ENCODE results near the gene MET.
"Not testable (repeated sequence)": the region's sequence is repeated elsewhere in the genome, so short reads cannot be mapped to it uniquely, and the experiment has no call there.

The MET gene

GRCh38 chr7:116698930-116699721 is 27.1 kb downstream of the MET start:
- DNase-seq, result no peak

- no peak for DNase-seq
These were observed 27.7 kb downstream of the MET start for GRCh38 chr7:116699722-116700120.

- DNase-seq, result no peak
These were observed 30.2 kb downstream of the MET start for GRCh38 chr7:116702046-116702785.

DNA sequence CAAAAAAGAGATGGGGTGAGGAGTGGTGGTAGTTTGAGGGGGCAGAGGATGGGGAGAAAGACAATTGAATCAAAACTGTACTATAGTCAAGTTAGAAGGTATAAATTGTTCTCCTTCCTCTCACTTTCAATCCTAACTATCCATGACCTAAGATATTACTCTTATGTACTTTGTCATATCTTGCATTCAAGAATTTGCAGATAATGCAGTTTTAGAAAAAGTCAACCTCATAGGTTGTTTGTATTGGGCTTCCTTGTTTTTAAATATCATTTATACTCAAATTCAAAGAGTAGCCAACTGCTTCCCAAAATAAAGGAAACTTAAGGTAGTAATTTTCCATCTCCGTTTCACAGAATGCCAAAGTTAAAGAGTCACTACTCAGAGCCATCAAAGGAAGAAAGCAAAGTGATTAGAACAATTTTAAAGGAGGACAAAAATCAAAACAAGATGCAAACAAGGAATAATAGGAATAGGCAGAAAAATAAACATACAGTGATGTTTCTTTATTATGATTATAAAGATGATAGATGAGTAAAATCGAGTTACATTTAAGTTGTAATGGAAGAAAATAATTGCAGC is 32.7 kb downstream of the MET start:
- no peak for DNase-seq

- DNase-seq, result no peak
These were observed 33.4 kb downstream of the MET start for GRCh38 chr7:116705419-116705818.

DNA sequence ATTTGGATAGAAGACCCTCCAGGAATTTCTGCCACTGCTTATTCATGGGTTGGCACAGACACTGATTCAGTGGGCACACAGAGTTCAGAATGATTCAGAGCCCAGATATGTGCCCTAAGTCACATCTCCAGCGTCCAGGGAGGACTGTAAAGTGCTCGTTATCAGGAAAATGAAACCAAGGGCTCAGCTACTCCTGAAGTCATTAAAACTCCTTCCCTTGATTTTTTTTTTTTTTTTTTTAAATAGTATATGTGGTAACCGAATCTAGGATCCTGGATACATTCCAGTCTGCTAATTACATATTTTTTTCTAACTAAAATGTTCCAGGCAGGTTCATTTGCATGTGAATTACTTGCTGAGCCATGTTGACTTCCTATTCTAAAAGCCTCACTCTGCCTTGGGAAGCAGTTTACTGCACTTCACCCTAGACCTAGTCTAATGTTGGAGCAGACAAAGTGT is 34.7 kb downstream of the MET start:
- no peak for DNase-seq

DNA sequence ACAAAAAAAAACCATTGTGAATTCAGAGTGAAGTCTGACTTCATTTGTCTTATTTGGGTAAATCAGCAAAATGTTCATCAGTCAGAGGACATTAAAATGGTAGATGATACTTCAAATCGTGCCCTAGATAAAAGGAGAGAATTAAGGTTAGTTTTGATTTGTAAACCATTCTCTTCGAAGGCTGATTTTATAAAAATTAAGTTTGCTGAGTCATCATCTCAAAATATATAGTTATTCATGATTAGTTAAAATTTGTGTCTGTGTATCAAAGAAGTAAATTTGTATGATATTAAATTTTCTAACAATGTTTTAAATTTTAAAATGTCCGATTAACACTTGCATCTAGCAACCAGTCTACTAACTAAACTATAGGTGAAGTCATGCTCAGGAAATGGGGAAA is 35.3 kb downstream of the MET start:
- no peak for DNase-seq

- DNase-seq, result no peak
These were observed 36.3 kb downstream of the MET start for GRCh38 chr7:116708248-116708647.

- DNase-seq, result no peak
These were observed 36.9 kb downstream of the MET start for GRCh38 chr7:116708861-116709260.

DNA sequence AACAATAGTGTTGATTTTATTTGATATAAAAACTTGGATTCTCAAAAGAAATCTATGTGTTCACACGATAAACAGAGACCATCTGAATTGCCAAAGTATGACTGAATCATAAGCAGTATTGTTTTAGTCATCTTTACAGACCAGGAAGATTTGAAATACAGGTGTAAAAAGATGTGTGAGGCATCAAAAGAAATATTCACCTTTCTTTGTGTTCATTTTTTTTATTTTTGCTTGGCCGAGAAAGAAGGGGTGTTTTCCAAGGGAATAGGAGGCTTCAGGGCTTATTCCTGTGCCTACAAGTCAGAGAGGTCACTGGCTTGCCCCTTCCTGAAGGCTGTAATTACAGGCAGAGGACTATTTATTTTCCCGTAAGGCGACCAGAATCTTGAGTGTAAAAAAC is 37.3 kb downstream of the MET start:
- DNase-seq, result no peak

DNA sequence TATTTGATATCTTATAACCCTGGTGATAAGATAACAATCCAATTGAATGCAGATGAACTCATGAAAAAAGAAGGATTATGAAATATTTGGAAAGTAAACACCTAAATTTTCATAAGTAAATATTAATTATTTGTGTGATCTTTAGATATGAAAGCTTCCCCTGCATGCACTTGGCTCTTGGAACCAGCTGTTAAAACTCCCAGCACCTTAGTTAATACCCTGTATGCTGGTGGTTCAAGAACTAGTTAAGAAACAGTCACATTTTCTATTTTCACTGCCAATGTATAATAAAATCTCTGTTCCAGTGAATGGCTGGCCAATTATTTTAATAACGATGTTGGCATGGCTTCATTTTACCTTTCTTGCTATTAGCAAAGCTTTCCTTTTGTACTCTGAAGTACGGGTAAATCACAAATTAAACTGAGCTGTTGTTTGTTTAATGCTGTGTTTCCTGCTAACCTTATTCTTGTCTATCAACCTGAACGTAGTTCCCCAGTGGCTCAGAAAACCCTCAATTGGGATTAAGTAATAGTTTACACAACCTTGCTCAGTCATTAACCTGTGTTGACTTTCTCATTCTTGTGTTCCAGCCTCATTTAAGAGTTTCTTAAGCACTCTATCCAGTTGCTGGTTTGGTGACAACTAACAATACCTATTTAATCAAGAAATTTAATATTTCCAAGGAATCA is 38.9 kb downstream of the MET start:
- no peak for DNase-seq

DNA sequence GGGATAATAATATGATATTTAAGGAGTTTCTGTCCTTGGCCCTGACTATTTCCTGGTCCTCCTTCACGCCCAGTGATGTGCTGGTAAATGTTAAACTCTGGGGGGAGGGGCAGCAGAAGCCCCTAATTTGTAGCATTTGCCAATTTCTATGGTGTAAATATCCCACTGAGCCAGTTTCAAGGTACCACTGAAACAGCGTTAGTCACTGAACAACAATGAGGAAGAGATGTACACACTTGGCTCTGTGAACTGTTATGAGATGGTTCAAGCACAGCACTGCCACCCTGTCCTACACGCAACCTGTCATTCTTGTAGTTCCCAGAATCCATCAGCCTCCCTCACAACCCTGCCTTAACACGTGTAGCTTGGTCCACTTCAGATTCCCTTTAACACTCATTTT is 39.8 kb downstream of the MET start:
- no peak for DNase-seq

- no peak for DNase-seq
These were observed 41.5 kb downstream of the MET start for GRCh38 chr7:116713500-116713899.

DNA sequence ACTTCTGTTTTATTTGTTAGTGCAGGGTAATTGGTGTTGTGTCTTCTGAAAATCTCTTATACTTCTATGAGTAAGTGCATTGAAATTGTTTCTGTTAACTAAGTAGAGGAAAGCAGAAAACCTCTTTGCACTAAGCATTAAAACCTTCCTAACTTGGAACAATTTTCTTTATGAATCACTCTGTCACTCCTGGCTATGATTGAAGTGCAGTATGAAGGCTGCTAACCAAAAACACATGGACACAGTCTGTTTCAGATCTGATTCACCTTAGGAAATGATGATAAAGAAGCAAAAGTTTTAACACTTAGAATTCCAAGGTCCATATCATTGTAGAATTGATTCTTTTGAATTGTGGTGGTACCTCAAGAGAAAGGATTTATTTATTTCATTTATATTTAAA is 41.9 kb downstream of the MET start:
- no peak for DNase-seq

GRCh38 chr7:116715077-116715476 is 43.1 kb downstream of the MET start:
- no peak for DNase-seq

DNA sequence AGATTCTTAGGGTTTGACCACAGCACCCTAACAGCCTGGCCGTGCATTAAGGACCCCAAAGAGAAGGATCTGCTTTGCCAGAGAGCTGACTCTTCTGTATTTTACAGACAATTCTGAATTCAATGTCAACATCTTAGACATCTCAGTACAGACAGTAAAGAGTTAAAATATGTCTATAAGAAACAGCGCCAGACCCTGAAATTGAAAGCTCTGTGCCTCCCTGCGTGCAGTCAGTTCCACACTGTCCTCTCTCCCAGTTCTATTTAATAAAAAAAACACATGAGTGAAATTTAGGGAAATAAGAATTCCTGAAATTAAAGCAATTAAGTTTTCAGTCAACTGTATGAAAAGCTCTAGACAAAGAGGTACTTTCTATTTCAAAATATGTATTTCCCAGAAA is 45.1 kb downstream of the MET start:
- DNase-seq, result no peak

DNA sequence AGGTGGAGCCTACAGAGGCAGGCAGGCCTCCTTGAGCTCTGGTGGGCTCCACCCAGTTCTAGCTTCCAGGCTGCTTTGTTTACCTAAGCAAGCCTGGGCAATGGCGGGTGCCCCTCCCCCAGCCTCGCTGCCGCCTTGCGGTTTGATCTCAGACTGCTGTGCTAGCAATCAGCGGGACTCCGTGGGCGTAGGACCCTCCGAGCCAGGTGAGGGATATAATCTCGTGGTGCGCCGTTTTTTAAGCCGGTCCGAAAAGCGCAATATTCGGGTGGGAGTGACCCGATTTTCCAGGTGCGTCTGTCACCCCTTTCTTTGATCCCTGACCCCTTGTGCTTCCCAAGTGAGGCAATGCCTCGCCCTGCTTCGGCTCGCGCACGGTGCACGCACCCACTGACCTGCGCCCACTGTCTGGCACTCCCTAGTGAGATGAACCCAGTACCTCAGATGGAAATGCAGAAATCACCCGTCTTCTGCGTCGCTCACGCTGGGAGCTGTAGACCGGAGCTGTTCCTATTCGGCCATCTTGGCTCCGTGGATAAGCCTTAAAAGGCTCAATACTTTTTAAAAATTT is 52.0 kb downstream of the MET start:
- not testable (repeated sequence) for DNase-seq

DNA sequence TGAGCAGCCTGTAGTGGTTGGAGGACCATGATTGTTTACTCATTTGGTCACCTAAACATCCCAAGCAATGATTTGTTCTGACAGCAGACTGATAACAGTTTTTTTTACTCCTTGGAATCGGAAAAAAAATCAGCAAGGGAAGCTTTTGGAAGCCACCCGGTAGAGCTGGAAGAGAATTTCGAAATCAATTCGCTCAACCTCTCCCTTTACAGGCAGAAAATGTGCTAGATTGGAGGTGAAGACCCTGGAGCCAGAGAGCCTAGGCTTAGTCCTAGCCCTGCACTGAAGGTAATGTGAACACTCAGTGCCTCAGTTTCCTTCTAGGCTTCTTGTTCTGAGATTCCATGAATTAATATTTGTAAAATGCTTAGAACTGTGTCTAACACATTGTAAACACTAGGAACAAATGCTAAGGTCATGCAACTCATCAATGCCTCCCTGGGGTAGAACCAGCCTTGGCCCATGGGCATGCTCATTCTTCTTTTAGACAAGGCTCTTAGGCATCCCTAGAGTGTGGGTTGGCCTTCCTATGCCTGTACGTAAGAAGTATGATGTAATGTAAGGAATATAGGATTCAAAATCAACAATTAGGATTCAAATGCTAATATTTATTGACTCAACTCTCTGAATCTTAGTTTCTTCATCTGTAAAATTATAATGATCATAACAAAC is 52.7 kb downstream of the MET start:
- no peak for DNase-seq

GRCh38 chr7:116726149-116726548 is 54.2 kb downstream of the MET start:
- DNase-seq, result no peak

GRCh38 chr7:116726713-116727431 is 54.9 kb downstream of the MET start:
- no peak for DNase-seq

DNA sequence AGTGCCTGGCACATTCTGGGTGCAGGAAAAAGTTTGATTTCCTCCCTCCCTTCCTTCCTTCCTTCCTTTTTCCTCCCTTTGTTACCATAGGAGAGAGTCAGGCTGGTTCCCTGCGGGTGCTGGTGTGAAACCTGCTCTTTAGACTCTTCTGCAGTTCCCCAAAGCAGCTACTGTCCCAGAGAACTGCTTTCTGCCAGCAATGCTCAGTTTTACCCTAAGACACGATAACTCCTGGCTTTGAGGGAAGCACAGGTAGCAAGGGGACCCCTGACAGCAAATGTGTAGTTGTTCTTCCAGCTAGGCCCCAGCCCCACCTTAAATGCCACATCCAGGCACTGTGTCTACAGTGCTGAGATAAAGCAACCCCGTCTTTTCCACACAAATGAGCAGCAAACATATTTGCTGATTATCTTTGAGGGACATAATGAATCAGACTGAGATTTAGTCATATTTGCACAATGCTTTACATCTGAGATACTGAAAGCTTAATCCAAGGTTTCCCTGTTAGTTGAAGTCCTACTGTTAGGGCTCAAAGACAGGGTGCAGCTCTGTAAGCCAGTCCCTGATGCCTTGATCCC is 55.5 kb downstream of the MET start:
- no peak for DNase-seq
